Dermis blood vessel endothelial cell (primary cell): ENCODE data around the gene CCHCR1. TPM values are rescaled to one million over a fixed set of nuclear protein-coding genes. Genes with fewer than 3 reads are reported as not detected.

Source experiments
- DNase-seq: peaks from one replicate; pipeline ENCODE4 v3.0.0; 2010
- total RNA-seq: library from RNA; depleted of rRNA; stranded (reverse); fragments of >200 nt; gene quantifications from 2 replicates; pipeline ENCODE4 v1.2.3, GENCODE V29; 2014

CCHCR1 gene
- total RNA-seq, 1 donor from 2014 or later: 12.3 TPM

- no peak for DNase-seq
Observed at GRCh38 chr6:31103136-31103535, 54.5 kb downstream of the CCHCR1 start.

DNA sequence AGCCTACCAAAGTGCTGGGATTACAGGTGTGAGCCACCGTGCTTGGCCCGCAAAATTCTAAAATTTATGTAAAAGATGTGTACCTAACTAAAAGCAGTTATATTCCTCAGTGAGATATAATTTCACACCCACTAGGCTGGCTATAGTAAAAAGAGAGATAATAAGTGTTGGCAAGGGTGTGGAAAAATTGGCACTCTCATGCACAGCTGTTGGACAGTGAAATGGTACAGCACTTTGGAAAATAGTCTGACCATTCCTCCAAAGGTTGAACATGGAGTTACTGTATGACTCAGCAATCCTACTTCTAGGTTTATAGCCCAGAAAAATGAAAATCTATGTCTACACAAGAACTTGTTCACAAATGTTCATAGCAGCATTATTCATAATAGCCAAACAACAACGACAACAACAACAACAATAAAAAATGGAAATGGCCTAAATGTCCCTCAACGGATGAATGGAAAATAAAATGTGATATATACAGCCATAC, 59.1 kb downstream of the CCHCR1 start:
- DNase-seq: no peak

DNA sequence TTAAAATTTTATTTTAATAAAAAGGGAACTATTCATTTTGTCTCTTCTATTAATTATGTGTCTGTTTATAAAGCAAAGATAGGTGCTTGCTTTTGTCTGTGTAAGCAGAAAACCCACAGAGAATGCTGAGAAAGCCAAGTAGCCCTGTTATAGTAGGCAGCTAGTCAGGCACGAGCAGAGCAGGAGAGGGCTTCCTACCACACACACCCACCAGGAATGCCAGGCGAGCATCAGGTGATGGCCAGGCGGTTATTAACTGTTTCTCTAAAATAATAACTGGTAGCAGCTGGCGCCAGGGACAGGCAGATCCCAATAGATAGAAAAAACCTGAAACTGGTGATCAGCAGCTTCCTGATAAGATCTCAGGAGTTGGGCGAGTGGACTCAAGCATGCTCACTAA, 60.9 kb downstream of the CCHCR1 start:
- DNase-seq: no peak

DNA sequence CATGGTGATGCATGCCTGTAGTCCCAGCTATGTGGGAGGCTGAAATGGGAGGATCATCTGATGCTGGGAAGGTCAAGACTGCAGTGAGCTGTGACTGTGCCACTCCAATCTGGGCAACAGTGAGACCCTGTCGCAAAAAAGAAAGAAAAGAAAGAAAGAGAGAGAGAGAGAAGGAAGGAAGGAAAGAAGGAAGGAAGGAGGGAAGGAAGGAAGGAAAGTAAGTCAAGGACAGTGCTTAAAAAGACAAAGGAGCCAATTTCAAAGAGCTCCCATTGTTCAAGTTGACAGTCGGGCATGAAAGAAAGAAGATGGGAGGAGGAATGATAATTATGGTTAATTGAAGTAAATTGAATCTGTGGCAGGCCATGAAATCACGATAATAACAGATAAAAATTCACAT, 61.4 kb downstream of the CCHCR1 start:
- DNase-seq: no peak

GRCh38 chr6:31094389-31094881, 63.2 kb downstream of the CCHCR1 start:
- DNase-seq: peak; percentile 77

DNA sequence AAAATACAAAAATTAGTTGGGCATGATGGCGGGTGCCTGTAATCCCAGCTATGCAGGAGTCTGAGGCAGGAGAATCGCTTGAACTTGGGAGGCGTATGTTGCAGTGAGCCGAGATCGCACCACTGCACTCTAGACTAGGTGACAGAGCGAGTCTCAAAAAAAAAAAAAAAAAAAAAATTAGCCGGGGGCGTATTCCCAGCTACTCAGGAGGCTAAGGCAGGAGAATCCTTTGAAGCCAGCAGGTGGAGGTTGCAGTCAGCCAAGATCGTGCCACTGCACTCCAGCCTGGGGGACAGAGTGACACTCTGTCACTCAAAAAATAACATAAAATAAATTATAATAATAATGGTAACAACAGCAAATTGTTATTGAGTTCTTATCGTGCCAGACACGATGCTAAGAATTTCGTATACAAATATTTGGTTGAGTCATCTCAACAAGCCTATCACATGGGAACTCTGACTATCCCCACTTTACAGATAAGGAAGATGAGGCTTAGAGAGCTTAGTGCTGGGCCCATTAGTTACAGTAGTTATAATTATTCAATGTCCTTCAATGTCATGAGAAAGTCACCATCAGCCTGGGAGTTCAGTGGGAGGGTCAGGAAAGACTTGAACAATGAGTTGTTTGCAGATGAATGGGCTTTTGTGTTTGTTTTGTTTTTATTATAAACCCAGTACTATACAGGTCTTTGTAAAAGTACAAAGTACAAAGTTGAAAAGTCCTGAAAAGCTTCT, 64.7 kb downstream of the CCHCR1 start:
- DNase-seq: peak; percentile 56

Other genes starting within 250 kb of the CCHCR1 start
- gene GTF2H4, start 249.6 kb downstream of the CCHCR1 start, total RNA-seq: 16.2 and 26.4 TPM in 2 replicates
- gene VARS2, start 243.6 kb downstream of the CCHCR1 start, total RNA-seq: 11.7 and 20.5 TPM in 2 replicates
- gene SFTA2, start 225.6 kb downstream of the CCHCR1 start, total RNA-seq: not detected in 2 replicates
- gene MUCL3, start 216.8 kb downstream of the CCHCR1 start, total RNA-seq: not detected in 2 replicates
- not detected in 2 replicates for gene MUC21, start 174.1 kb downstream of the CCHCR1 start, total RNA-seq
- gene MUC22, start 147.3 kb downstream of the CCHCR1 start, total RNA-seq: not detected in 2 replicates
- 0.14 TPM in 1 of 2 replicates, not detected in the other for gene C6orf15, start 45.2 kb downstream of the CCHCR1 start, total RNA-seq
- gene PSORS1C1, start 43.0 kb downstream of the CCHCR1 start, total RNA-seq: 0.17 and 4.7 TPM in 2 replicates
- gene CDSN, start 37.4 kb downstream of the CCHCR1 start, total RNA-seq: not detected in 2 replicates
- gene PSORS1C2, start 18.7 kb downstream of the CCHCR1 start, total RNA-seq: not detected in 2 replicates
- gene TCF19, start 787 bp upstream of the CCHCR1 start, total RNA-seq: 15.8 and 39.1 TPM in 2 replicates
- 0.68 TPM in 1 of 2 replicates, not detected in the other for gene POU5F1, start 12.9 kb upstream of the CCHCR1 start, total RNA-seq
- 519 and 909 TPM in 2 replicates for gene HLA-C, start 114.3 kb upstream of the CCHCR1 start, total RNA-seq
- gene HLA-B, start 199.4 kb upstream of the CCHCR1 start, total RNA-seq: 256 and 1,456 TPM in 2 replicates
- 40.3 and 57.9 TPM in 2 replicates for gene MICA, start 245.8 kb upstream of the CCHCR1 start, total RNA-seq